Adrenal gland (tissue), 5 donors: Measurements from ENCODE around the gene NR1H4.

ENCODE experiments used
- CTCF ChIP-seq, 6 experiments: fragments of 450-650 bp in 4 of 6; fragments of 200-600 bp in 2 of 6; sonication (generic) in 1 of 6; IDR thresholded peaks; 1 replicate in 5 of 6; 2 replicates in 1 of 6; pipeline versions ENCODE4 v1.5.1 to v1.8.0; 2016 to 2021; ENCODE audit warnings: antibody characterized with exemption in 6 of 6, mild to moderate bottlenecking in 2 of 6, moderate library complexity in 1 of 6
- POLR2A ChIP-seq, 2 donors: fragments of 450-650 bp; IDR thresholded peaks; one replicate each; pipeline ENCODE4 v1.6.1; 2017; ENCODE audit warnings: antibody characterized with exemption in 2 of 2, mild to moderate bottlenecking in 2 of 2, moderate library complexity in 1 of 2
- donor health status: DM: no; HTN: no; CAD: no.

- TF ChIP-seq CTCF (IDR thresholded peaks at IDR 0.05): no peak
- no peak for TF ChIP-seq POLR2A (IDR thresholded peaks at IDR 0.05)
Measured at GRCh38 chr12:100504804-100505203, 31.1 kb downstream of the NR1H4 start.
